ENCODE measurements around the gene TRPM5. TPM values are rescaled to one million over a fixed set of nuclear protein-coding genes. Genes with fewer than 3 reads are reported as not detected.

TRPM5 gene
- polyA plus RNA-seq, 1 of the 3 experiments (the other 2 are of a cell fraction): not detected

- H3F3A ChIP-seq (replicated peaks; ENCODE audit: insufficient read depth): no peaks in the 10 kb centered on the region
- no peaks in the 10 kb centered on the region for H3K79me2 ChIP-seq (ENCODE audit: insufficient read depth)
- ChIA-PET POLR2A (no interaction called here), CTCF (interaction anchor here (1.1 to 1.6 kb wide), 3 partner anchors 24 to 59 kb away, joined by 3 to 9 read pairs (median 4); no protein-coding TSS in a partner anchor)
- H2AFZ ChIP-seq (ENCODE audit: low read depth): no peak overlapping the region
- peaks cover 0 to 4% of the 10 kb centered on the region in 2 experiments; a peak in 1 of 4 replicates for H3K4me1 ChIP-seq (ENCODE audit: control insufficient read depth in 1 of 2, insufficient read depth in 2 of 2, low read depth in 1 of 2, low read length in 1 of 2)
- no peak for TF ChIP-seq YY1 (IDR thresholded peaks at IDR 0.05; ENCODE audit: low read depth)
- no peak for TF ChIP-seq FOXJ3 (CRISPR knock-in tag; IDR thresholded peaks at IDR 0.05)
- no peak for TF ChIP-seq SMC3 (IDR thresholded peaks at IDR 0.05; ENCODE audit: low read depth, low read length)
- TF ChIP-seq TAF1 (IDR thresholded peaks at IDR 0.05; ENCODE audit: borderline replicate concordance, low read depth, low read length): no peak
- no peak for TF ChIP-seq ZBTB33 (IDR thresholded peaks at IDR 0.05; ENCODE audit: borderline replicate concordance, low read depth)
- TF ChIP-seq USF2 (IDR thresholded peaks at IDR 0.05; ENCODE audit: borderline replicate concordance, low read depth, low read length): no peak
- no peak for TF ChIP-seq MEF2A (IDR thresholded peaks at IDR 0.05; ENCODE audit: borderline replicate concordance, low read depth)
- no peak for TF ChIP-seq NFIC (IDR thresholded peaks at IDR 0.05; ENCODE audit: borderline replicate concordance)
- no peak for TF ChIP-seq EP300 (IDR thresholded peaks at IDR 0.05; ENCODE audit: borderline replicate concordance in 1 of 2, low read depth in 1 of 2, low read length in 1 of 2)
- TF ChIP-seq JUND (IDR thresholded peaks at IDR 0.05): no peak
- TF ChIP-seq PBX3 (IDR thresholded peaks at IDR 0.05): no peak
- no peak for TF ChIP-seq MAX (IDR thresholded peaks at IDR 0.05; ENCODE audit: low read depth)
- TF ChIP-seq TEAD4 (IDR thresholded peaks at IDR 0.05; ENCODE audit: borderline replicate concordance, insufficient read depth): no peak
- no peak for TF ChIP-seq RXRA (IDR thresholded peaks at IDR 0.05; ENCODE audit: borderline replicate concordance, low read depth)
- no peak for TF ChIP-seq GABPA (IDR thresholded peaks at IDR 0.05; ENCODE audit: low read depth)
- H3K4me2 ChIP-seq: no peak overlapping the region
- WGBS (ENCODE audit: low lambda C conversion rate): 71% methylated on average over 15 of the region's 27 CpGs
- no peaks in the 10 kb centered on the region for H3K27me3 ChIP-seq (ENCODE audit: insufficient read depth)
- no peaks in the 10 kb centered on the region for H3K9me2 ChIP-seq
- DNase-seq: no peak
- H3K4me3 ChIP-seq (ENCODE audit: low read depth in 2 of 2, low read length in 1 of 2): no peak overlapping the region
- H3K27ac ChIP-seq (ENCODE audit: low read depth in 2 of 2, low read length in 1 of 2): no peak overlapping the region
- H3K9me3 ChIP-seq: no peaks in the 10 kb centered on the region
- no peaks in the 10 kb centered on the region for H3K36me3 ChIP-seq (replicated peaks in 1 of 2; ENCODE audit: control insufficient read depth in 1 of 2, insufficient read depth in 2 of 2, low read length in 1 of 2)
- H4K20me1 ChIP-seq (ENCODE audit: insufficient read depth): no peaks in the 10 kb centered on the region
- H3K9ac ChIP-seq: no peak overlapping the region
Observed at GRCh38 chr11:2473361-2474058, 29.2 kb upstream of the TRPM5 start.

All from SK-N-SH (cell line).